OCI-LY7 (cell line): ENCODE results near the gene FOXN3.

Source experiments
- EZH2phosphoT487 ChIP-seq: fragments of 200-600 bp; sonication (generic); IDR thresholded peaks from 2 replicates; pipeline ENCODE4 v1.6.1; 2018; ENCODE audit warnings: low read depth, borderline replicate concordance, mild to moderate bottlenecking, mixed run types, antibody characterized with exemption, low read length, moderate library complexity, mixed read lengths
- TF ChIP-seq, protein P1 (sequence below): fragments of 200-600 bp; sonication (generic); conservative IDR thresholded peaks from 2 replicates; pipeline ENCODE4 v1.5.1; 2014; ENCODE audit warnings: mild to moderate bottlenecking, antibody characterized with exemption, low read length, moderate library complexity, mixed read lengths

DNA sequence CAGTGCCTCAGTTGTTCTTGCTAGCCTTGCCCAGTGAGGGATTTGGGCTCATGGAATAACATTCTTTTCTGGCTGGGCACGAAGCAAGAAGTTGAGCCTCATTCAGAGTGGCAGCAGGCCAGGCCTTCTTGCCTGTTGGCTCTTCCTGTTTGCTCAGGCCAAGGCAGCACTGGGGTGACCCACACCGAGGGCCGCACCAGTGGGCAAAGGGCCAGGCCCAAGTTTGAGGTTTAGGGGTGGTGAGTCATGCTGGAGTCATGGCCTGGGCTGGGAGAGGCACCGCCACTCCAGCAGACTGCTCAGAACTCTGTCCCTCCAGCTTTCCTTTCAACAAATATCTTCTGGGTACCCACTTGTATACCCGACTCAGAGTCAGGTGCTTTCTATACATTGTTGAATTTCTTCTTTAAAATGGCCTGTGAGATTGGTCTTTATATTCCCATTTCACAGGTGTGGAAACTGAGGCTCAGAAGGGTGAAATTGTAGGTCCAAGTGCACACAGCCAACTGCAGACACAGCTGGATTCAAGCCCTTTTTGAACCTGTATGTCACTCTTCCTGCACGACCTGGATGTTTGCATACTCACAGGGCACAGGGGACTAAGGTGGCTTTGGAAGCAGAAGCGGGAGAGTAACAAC lies 279.4 kb downstream of the FOXN3 start:
- TF ChIP-seq, protein P1, sequence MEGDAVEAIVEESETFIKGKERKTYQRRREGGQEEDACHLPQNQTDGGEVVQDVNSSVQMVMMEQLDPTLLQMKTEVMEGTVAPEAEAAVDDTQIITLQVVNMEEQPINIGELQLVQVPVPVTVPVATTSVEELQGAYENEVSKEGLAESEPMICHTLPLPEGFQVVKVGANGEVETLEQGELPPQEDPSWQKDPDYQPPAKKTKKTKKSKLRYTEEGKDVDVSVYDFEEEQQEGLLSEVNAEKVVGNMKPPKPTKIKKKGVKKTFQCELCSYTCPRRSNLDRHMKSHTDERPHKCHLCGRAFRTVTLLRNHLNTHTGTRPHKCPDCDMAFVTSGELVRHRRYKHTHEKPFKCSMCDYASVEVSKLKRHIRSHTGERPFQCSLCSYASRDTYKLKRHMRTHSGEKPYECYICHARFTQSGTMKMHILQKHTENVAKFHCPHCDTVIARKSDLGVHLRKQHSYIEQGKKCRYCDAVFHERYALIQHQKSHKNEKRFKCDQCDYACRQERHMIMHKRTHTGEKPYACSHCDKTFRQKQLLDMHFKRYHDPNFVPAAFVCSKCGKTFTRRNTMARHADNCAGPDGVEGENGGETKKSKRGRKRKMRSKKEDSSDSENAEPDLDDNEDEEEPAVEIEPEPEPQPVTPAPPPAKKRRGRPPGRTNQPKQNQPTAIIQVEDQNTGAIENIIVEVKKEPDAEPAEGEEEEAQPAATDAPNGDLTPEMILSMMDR = no peak
- no peak for TF ChIP-seq EZH2phosphoT487
